ENCODE results near the gene CRISP3.

DNA sequence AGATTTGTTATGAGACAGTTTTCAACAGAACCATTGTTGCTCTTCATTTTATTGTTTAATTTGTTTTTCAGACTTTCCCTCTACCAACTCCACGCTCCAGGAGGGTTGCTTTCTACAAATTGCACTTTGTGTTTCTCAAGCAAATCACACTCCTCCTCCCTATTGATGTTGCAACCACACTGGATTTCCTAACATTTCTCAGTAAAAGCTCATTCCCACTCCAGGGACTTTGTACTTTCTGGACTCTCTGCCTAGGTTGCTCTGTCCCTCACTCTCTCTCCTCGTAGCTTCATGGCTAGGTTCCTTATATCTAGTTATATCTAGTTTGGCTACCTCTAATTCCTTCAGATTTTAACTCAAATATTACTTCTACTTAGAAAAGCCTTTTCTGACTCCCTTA is 22.6 kb upstream of the CRISP3 start:
- TF ChIP-seq, protein P1, sequence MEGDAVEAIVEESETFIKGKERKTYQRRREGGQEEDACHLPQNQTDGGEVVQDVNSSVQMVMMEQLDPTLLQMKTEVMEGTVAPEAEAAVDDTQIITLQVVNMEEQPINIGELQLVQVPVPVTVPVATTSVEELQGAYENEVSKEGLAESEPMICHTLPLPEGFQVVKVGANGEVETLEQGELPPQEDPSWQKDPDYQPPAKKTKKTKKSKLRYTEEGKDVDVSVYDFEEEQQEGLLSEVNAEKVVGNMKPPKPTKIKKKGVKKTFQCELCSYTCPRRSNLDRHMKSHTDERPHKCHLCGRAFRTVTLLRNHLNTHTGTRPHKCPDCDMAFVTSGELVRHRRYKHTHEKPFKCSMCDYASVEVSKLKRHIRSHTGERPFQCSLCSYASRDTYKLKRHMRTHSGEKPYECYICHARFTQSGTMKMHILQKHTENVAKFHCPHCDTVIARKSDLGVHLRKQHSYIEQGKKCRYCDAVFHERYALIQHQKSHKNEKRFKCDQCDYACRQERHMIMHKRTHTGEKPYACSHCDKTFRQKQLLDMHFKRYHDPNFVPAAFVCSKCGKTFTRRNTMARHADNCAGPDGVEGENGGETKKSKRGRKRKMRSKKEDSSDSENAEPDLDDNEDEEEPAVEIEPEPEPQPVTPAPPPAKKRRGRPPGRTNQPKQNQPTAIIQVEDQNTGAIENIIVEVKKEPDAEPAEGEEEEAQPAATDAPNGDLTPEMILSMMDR (IDR thresholded peaks at IDR 0.05): no peak
- no peak for TF ChIP-seq EP300 (IDR thresholded peaks at IDR 0.05)
- no peak for TF ChIP-seq POLR2A (IDR thresholded peaks at IDR 0.05)
- no peak for TF ChIP-seq POLR2AphosphoS5 (IDR thresholded peaks at IDR 0.05)
